SK-N-SH (cell line): Measurements from ENCODE around the gene DUS3L.

Experiments
- EP300 ChIP-seq, 2 experiments: IDR thresholded peaks; 2 replicates each; pipeline versions ENCODE4 v1.4.0 to v1.6.1; 2012; ENCODE audit warnings: borderline replicate concordance in 1 of 2, low read depth in 1 of 2, low read length in 1 of 2
- EZH2phosphoT487 ChIP-seq: fragments of 200-600 bp; sonication (generic); IDR thresholded peaks from 2 replicates; pipeline ENCODE4 v1.6.1; 2017; ENCODE audit warnings: low read depth, mixed run types, mild to moderate bottlenecking, antibody characterized with exemption, moderate library complexity, borderline replicate concordance
- FOXM1 ChIP-seq: IDR thresholded peaks from 2 replicates; pipeline ENCODE4 v1.4.0; 2012; ENCODE audit warnings: low read depth, mild to moderate bottlenecking
- POLR2AphosphoS5 ChIP-seq: IDR thresholded peaks from 2 replicates; pipeline ENCODE4 v1.6.1; 2012; ENCODE audit warnings: low read depth, low read length
- RCOR1 ChIP-seq: fragments of 150-350 bp; IDR thresholded peaks from 2 replicates; pipeline ENCODE4 v1.6.1; 2017; ENCODE audit warnings: antibody characterized with exemption, low read length
- RXRA ChIP-seq: IDR thresholded peaks from 2 replicates; pipeline ENCODE4 v1.4.0; 2012; ENCODE audit warnings: low read depth, mild to moderate bottlenecking, borderline replicate concordance
- SMC3 ChIP-seq: IDR thresholded peaks from 2 replicates; pipeline ENCODE4 v1.6.1; 2012; ENCODE audit warnings: low read depth, low read length, improper control_type of control experiment
- YY1 ChIP-seq: IDR thresholded peaks from 2 replicates; pipeline ENCODE4 v1.4.0; 2012; ENCODE audit warnings: low read depth, mild to moderate bottlenecking
- TF ChIP-seq, protein P1 (sequence below): fragments of 200-600 bp; sonication (generic); IDR thresholded peaks from 2 replicates; pipeline ENCODE4 v1.6.1; 2017; ENCODE audit warnings: antibody characterized with exemption, mild to moderate bottlenecking, moderate library complexity
- TF ChIP-seq, protein P2 (sequence below): IDR thresholded peaks from 2 replicates; pipeline ENCODE4 v1.4.0; 2012; ENCODE audit warnings: low read depth
- TF ChIP-seq, protein P3 (sequence below): fragments of 150-350 bp; IDR thresholded peaks from 2 replicates; pipeline ENCODE4 v1.6.1; 2017; ENCODE audit warnings: antibody characterized with exemption, low read length, low read depth, borderline replicate concordance
- TF ChIP-seq, protein P4 (sequence below): IDR thresholded peaks from 2 replicates; pipeline ENCODE4; 2012

DNA sequence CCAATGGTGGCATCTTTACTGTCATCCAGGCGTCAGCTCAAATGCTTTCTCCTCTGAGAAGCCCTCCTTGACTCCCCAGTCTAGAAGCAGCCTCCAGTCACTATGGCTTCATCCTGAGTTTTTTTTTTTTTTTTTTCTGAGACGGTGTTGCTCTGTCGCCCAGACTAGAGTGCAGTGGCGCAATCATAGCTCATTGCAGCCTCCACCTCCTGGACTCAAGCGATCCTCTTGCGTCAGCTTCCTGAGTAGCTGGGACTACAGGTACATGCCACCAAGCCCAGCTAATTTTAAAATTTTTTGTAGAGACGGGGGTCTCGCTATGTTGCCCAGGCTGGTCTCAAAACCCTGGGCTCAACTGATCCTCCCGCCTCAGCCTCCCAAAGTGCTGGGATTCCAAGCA, 18.1 kb upstream of the DUS3L start:
- no peak for TF ChIP-seq FOXM1
- no peak for TF ChIP-seq POLR2AphosphoS5
- TF ChIP-seq, protein P1, sequence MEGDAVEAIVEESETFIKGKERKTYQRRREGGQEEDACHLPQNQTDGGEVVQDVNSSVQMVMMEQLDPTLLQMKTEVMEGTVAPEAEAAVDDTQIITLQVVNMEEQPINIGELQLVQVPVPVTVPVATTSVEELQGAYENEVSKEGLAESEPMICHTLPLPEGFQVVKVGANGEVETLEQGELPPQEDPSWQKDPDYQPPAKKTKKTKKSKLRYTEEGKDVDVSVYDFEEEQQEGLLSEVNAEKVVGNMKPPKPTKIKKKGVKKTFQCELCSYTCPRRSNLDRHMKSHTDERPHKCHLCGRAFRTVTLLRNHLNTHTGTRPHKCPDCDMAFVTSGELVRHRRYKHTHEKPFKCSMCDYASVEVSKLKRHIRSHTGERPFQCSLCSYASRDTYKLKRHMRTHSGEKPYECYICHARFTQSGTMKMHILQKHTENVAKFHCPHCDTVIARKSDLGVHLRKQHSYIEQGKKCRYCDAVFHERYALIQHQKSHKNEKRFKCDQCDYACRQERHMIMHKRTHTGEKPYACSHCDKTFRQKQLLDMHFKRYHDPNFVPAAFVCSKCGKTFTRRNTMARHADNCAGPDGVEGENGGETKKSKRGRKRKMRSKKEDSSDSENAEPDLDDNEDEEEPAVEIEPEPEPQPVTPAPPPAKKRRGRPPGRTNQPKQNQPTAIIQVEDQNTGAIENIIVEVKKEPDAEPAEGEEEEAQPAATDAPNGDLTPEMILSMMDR = no peak
- TF ChIP-seq, protein P2, sequence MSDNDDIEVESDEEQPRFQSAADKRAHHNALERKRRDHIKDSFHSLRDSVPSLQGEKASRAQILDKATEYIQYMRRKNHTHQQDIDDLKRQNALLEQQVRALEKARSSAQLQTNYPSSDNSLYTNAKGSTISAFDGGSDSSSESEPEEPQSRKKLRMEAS = no peak
- TF ChIP-seq EP300 (IDR thresholded peaks at IDR 0.05; ENCODE audit: borderline replicate concordance in 1 of 2, low read depth in 1 of 2, low read length in 1 of 2) = no peak
- TF ChIP-seq, protein P3, sequence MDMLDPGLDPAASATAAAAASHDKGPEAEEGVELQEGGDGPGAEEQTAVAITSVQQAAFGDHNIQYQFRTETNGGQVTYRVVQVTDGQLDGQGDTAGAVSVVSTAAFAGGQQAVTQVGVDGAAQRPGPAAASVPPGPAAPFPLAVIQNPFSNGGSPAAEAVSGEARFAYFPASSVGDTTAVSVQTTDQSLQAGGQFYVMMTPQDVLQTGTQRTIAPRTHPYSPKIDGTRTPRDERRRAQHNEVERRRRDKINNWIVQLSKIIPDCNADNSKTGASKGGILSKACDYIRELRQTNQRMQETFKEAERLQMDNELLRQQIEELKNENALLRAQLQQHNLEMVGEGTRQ = no peak
- no peak for TF ChIP-seq EZH2phosphoT487
- TF ChIP-seq, protein P4, sequence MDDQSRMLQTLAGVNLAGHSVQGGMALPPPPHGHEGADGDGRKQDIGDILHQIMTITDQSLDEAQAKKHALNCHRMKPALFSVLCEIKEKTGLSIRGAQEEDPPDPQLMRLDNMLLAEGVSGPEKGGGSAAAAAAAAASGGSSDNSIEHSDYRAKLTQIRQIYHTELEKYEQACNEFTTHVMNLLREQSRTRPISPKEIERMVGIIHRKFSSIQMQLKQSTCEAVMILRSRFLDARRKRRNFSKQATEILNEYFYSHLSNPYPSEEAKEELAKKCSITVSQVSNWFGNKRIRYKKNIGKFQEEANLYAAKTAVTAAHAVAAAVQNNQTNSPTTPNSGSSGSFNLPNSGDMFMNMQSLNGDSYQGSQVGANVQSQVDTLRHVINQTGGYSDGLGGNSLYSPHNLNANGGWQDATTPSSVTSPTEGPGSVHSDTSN = no peak
- TF ChIP-seq SMC3 = no peak
- no peak for TF ChIP-seq RCOR1
- no peak for TF ChIP-seq RXRA
- TF ChIP-seq YY1 = no peak
